GM20431 (cell line): Measurements from ENCODE around the gene KRTAP12-3.
"Not testable (repeated sequence)": the region's sequence is repeated elsewhere in the genome, so short reads cannot be mapped to it uniquely, and the experiment has no call there.

Source experiments
- in situ Hi-C: fragments of 300-500 bp; cut with MseI, MboI; formaldehyde crosslinking; loops from one replicate; pipeline ENCODE4 v1.15.0; 2020; ENCODE audit warnings: low sequenced_read_pairs; ENCODE audit not compliant: unreplicated experiment

The KRTAP12-3 gene

GRCh38 chr21:44649521-44650100, 8.1 kb upstream of the KRTAP12-3 start:
- in situ Hi-C loops = no loop called here

- in situ Hi-C loops = no loop called here
These were observed 7.3 kb upstream of the KRTAP12-3 start for GRCh38 chr21:44650265-44650972.

GRCh38 chr21:44650973-44651675, 6.6 kb upstream of the KRTAP12-3 start:
- in situ Hi-C loops = no loop called here

GRCh38 chr21:44653123-44653522, 4.6 kb upstream of the KRTAP12-3 start:
- in situ Hi-C loops = no loop called here

- in situ Hi-C loops = no loop called here
These were observed 3.8 kb upstream of the KRTAP12-3 start for GRCh38 chr21:44653656-44654575.

- in situ Hi-C loops = no loop called here
These were observed 3.1 kb upstream of the KRTAP12-3 start, which contains the start of gene KRTAP12-4 for GRCh38 chr21:44654576-44655175. KRTAP12-4 (minus strand) TSS chr21:44654659; CDS start chr21:44654614, 45 bp downstream.

- in situ Hi-C loops = no loop called here
These were observed 864 bp upstream of the KRTAP12-3 start for GRCh38 chr21:44656868-44657267.

GRCh38 chr21:44658541-44658910, 794 bp downstream of the KRTAP12-3 start:
- in situ Hi-C loops = no loop called here

- in situ Hi-C loops = no loop called here
These were observed 1.3 kb downstream of the KRTAP12-3 start for GRCh38 chr21:44658913-44659595.

GRCh38 chr21:44661567-44661966, 3.8 kb downstream of the KRTAP12-3 start:
- in situ Hi-C loops = not testable (repeated sequence)

- in situ Hi-C loops = no loop called here
These were observed 7.0 kb downstream of the KRTAP12-3 start for GRCh38 chr21:44664691-44665090.

GRCh38 chr21:44666401-44667320, 8.9 kb downstream of the KRTAP12-3 start, which contains the start of gene KRTAP12-2:
KRTAP12-2 (minus strand) TSS chr21:44666927; CDS start chr21:44666886, 41 bp downstream.
- in situ Hi-C loops = no loop called here

GRCh38 chr21:44667612-44668011, 9.9 kb downstream of the KRTAP12-3 start:
- in situ Hi-C loops = no loop called here

GRCh38 chr21:44670642-44671432, 13.1 kb downstream of the KRTAP12-3 start:
- in situ Hi-C loops = no loop called here

- in situ Hi-C loops = no loop called here
These were observed 14.2 kb downstream of the KRTAP12-3 start for GRCh38 chr21:44671911-44672310.

GRCh38 chr21:44677881-44678280, 20.1 kb downstream of the KRTAP12-3 start:
- in situ Hi-C loops = no loop called here

- in situ Hi-C loops = no loop called here
These were observed 23.4 kb downstream of the KRTAP12-3 start for GRCh38 chr21:44681152-44681551.
